GM13977 (cell line): ENCODE data around the gene DARS2.
"Not testable (repeated sequence)": the region's sequence is repeated elsewhere in the genome, so short reads cannot be mapped to it uniquely, and the experiment has no call there.

Experiments used
- DNase-seq: peaks from one replicate; pipeline ENCODE4 v3.0.0; 2012; ENCODE audit warnings: low spot score
- CTCF ChIP-seq: IDR thresholded peaks from 2 replicates; pipeline ENCODE4 v1.5.1; 2012; ENCODE audit warnings: mild to moderate bottlenecking, control low read depth; ENCODE audit not compliant: insufficient read depth; ENCODE audit errors: extremely low read depth, missing control alignments
- in situ Hi-C: fragments of 300-500 bp; cut with MboI; formaldehyde crosslinking; loops from one replicate; pipeline ENCODE4 v1.12.0; 2022; ENCODE audit warnings: low sequenced_read_pairs, low pct_unique_long_range_greater_than_20kb, mixed read lengths, inconsistent platforms; ENCODE audit not compliant: unreplicated experiment

Gene DARS2

GRCh38 chr1:173802961-173803360 lies 21.5 kb upstream of the DARS2 start:
- in situ Hi-C loops = loop anchor here (25.0 kb wide), 2 partner anchors 591 to 1066 kb away; partner anchors contain the start of gene TNFSF4
- no peak for TF ChIP-seq CTCF
- DNase-seq = no peak

- DNase-seq = not testable (repeated sequence)
- in situ Hi-C loops = loop anchor here (25.0 kb wide), 2 partner anchors 601 to 1076 kb away; partner anchors contain the start of gene TNFSF4
These were observed 10.8 kb upstream of the DARS2 start for GRCh38 chr1:173813654-173814053.

GRCh38 chr1:173818459-173818858 lies 6.0 kb upstream of the DARS2 start:
- TF ChIP-seq CTCF = no peak
- DNase-seq = no peak
- in situ Hi-C loops = loop anchor here (25.0 kb wide), 2 partner anchors 606 to 1081 kb away; partner anchors contain the start of gene TNFSF4

GRCh38 chr1:173821680-173822079 lies 2.8 kb upstream of the DARS2 start:
- in situ Hi-C loops = loop anchor here (10.0 to 25.0 kb wide), 3 partner anchors 387 to 1084 kb away; partner anchors contain the start of gene TNFSF4
- TF ChIP-seq CTCF = no peak
- no peak for DNase-seq

GRCh38 chr1:173823781-173824314 lies 625 bp upstream of the DARS2 start:
- DNase-seq = no peak
- in situ Hi-C loops = loop anchor here (10.0 to 25.0 kb wide), 3 partner anchors 389 to 1087 kb away; partner anchors contain the start of gene TNFSF4
- no peak for TF ChIP-seq CTCF

- no peak for TF ChIP-seq CTCF
- no peak for DNase-seq
- in situ Hi-C loops = loop anchor here (10.0 kb wide), 1 partner anchor 393 kb away; no protein-coding TSS in a partner anchor
These were observed 3.1 kb downstream of the DARS2 start for GRCh38 chr1:173827611-173828010.

- DNase-seq = no peak
- in situ Hi-C loops = no loop called here
- TF ChIP-seq CTCF = no peak
These were observed 8.3 kb downstream of the DARS2 start for GRCh38 chr1:173832748-173833147.
